ENCODE data around the gene HPS5. TPM values are rescaled to one million over a fixed set of nuclear protein-coding genes. Genes with fewer than 3 reads are reported as not detected.

HPS5 gene
- total RNA-seq, 4 donors from 2014 or later, result 3.0 to 18.9 (median 14.2) TPM

- Histone ChIP-seq H3K4me3 (no peak overlapping the region), H3K36me3 (peaks cover 0 to 42% (median 19%) of the 10 kb centered on the region in 4 donors), H3K27ac (no peak overlapping the region), H3K4me1 (no peaks in the 10 kb centered on the region), H3K9me3 (no peaks in the 10 kb centered on the region), H3K27me3 (no peaks in the 10 kb centered on the region)
- intact Hi-C loops (cut with DNase I; ENCODE audit: low total_unique reads), result no loop called here
- WGBS, 2 donors (ENCODE audit: low coverage in 1 of 2), result 82 to 94% methylated on average over 3 of the region's 3 CpGs
- DNase-seq, result no peak
- in situ Hi-C loops (cut with MboI; ENCODE audit: low pct_ligation_motif_present in 1 of 4, low pct_unique_long_range_greater_than_20kb in 1 of 4, low sequenced_read_pairs in 3 of 4), result loop anchor here in 1 of 4 donors (25.0 kb wide), 1 partner anchor 179 kb away; no protein-coding TSS in a partner anchor
- TF ChIP-seq POLR2A (IDR thresholded peaks at IDR 0.05) (no peak), CTCF (IDR thresholded peaks at IDR 0.05) (no peak), EP300 (IDR thresholded peaks at IDR 0.05; ENCODE audit: low read depth) (no peak), POLR2AphosphoS5 (IDR thresholded peaks at IDR 0.05) (no peak)
Observed at GRCh38 chr11:18332891-18333290, 11.0 kb upstream of the HPS5 start.

- no peak overlapping the region for H3K27ac ChIP-seq
- no peak for TF ChIP-seq EP300 (IDR thresholded peaks at IDR 0.05; ENCODE audit: low read depth)
- no peak for TF ChIP-seq POLR2AphosphoS5 (IDR thresholded peaks at IDR 0.05)
- TF ChIP-seq CTCF (IDR thresholded peaks at IDR 0.05), result no peak
- H3K27me3 ChIP-seq, result no peaks in the 10 kb centered on the region
- in situ Hi-C loops (cut with MboI; ENCODE audit: low pct_ligation_motif_present in 1 of 4, low pct_unique_long_range_greater_than_20kb in 1 of 4, low sequenced_read_pairs in 3 of 4), result loop anchor here in 1 of 4 donors (25.0 kb wide), 1 partner anchor 180 kb away; no protein-coding TSS in a partner anchor
- H3K36me3 ChIP-seq, result peaks cover 0 to 43% (median 16%) of the 10 kb centered on the region in 4 donors
- intact Hi-C loops (cut with DNase I; ENCODE audit: low total_unique reads), result no loop called here
- no peak overlapping the region for H3K4me3 ChIP-seq
- 60 to 83% methylated on average over 1 of the region's 1 CpG for WGBS, 2 donors (ENCODE audit: low coverage in 1 of 2)
- H3K4me1 ChIP-seq, result no peaks in the 10 kb centered on the region
- DNase-seq, result no peak
- H3K9me3 ChIP-seq, result no peaks in the 10 kb centered on the region
Observed at GRCh38 chr11:18332302-18332701, 10.4 kb upstream of the HPS5 start.

GRCh38 chr11:18330921-18331320 lies 9.0 kb upstream of the HPS5 start:
- TF ChIP-seq POLR2A (IDR thresholded peaks at IDR 0.05), result no peak
- TF ChIP-seq EP300 (IDR thresholded peaks at IDR 0.05; ENCODE audit: low read depth), result no peak
- TF ChIP-seq CTCF (IDR thresholded peaks at IDR 0.05), result no peak
- no peak for TF ChIP-seq POLR2AphosphoS5 (IDR thresholded peaks at IDR 0.05)
- 67 to 90% methylated on average over 4 to 6 of the region's 6 CpGs for WGBS, 2 donors (ENCODE audit: low coverage in 1 of 2)
- Histone ChIP-seq H3K27me3 (no peaks in the 10 kb centered on the region), H3K36me3 (peaks cover 0 to 43% (median 10%) of the 10 kb centered on the region in 4 donors), H3K4me1 (no peaks in the 10 kb centered on the region), H3K27ac (no peak overlapping the region), H3K4me3 (no peak overlapping the region), H3K9me3 (no peaks in the 10 kb centered on the region)
- no peak for DNase-seq
- in situ Hi-C loops (cut with MboI; ENCODE audit: low pct_ligation_motif_present in 1 of 4, low pct_unique_long_range_greater_than_20kb in 1 of 4, low sequenced_read_pairs in 3 of 4), result loop anchor here in 1 of 4 donors (25.0 kb wide), 1 partner anchor 181 kb away; no protein-coding TSS in a partner anchor
- intact Hi-C loops (cut with DNase I; ENCODE audit: low total_unique reads), result no loop called here

- 75 to 78% methylated on average over 5 of the region's 5 CpGs for whole genome bisulfite sequencing, 2 donors (ENCODE audit: low coverage in 1 of 2)
- Histone ChIP-seq H3K4me1 (peaks cover 6 to 14% (median 8%) of the 10 kb centered on the region in 4 donors), H3K9me3 (no peaks in the 10 kb centered on the region), H3K4me3 (no peak overlapping the region), H3K27ac (no peak overlapping the region), H3K27me3 (no peaks in the 10 kb centered on the region), H3K36me3 (peaks cover 0 to 33% (median 6%) of the 10 kb centered on the region in 4 donors)
- TF ChIP-seq POLR2A (IDR thresholded peaks at IDR 0.05), result no peak
- no peak for TF ChIP-seq EP300 (IDR thresholded peaks at IDR 0.05; ENCODE audit: low read depth)
- TF ChIP-seq POLR2AphosphoS5 (IDR thresholded peaks at IDR 0.05), result no peak
- no peak for TF ChIP-seq CTCF (IDR thresholded peaks at IDR 0.05)
- DNase-seq, result no peak
- intact Hi-C loops (cut with DNase I; ENCODE audit: low total_unique reads), result loop anchor here (10.0 kb wide), 1 partner anchor 65 kb away; the partner anchor contains the start of gene LDHA
- in situ Hi-C loops (cut with MboI; ENCODE audit: low pct_ligation_motif_present in 1 of 4, low pct_unique_long_range_greater_than_20kb in 1 of 4, low sequenced_read_pairs in 3 of 4), result loop anchor here in 3 of 4 donors (10.0 to 25.0 kb wide), 3 partner anchors 183 to 305 kb away; partner anchors contain the start of genes TSG101 (in 2 of the 3) and SPTY2D1 (in 1 of the 3)
Observed at GRCh38 chr11:18329196-18329870, 7.4 kb upstream of the HPS5 start.
